HG03045 (cell line): Measurements from ENCODE around the gene PNMA6E.
"Not testable (repeated sequence)": the region's sequence is repeated elsewhere in the genome, so short reads cannot be mapped to it uniquely, and the experiment has no call there.

Experiments used
- ATAC-seq: cut with Tn5 transposase; IDR thresholded peaks from one replicate; pipeline ENCODE4 v1.9.1; 2021; ENCODE audit warnings: mild to moderate bottlenecking, moderate library complexity; ENCODE audit not compliant: unreplicated experiment

Gene PNMA6E

GRCh38 chrX:153387987-153388721, 13.0 kb downstream of the PNMA6E start:
- no peak for ATAC-seq

- ATAC-seq = no peak
These were observed 13.8 kb downstream of the PNMA6E start for GRCh38 chrX:153387345-153387744.

- no peak for ATAC-seq
These were observed 15.1 kb downstream of the PNMA6E start for GRCh38 chrX:153386097-153386496.

- not testable (repeated sequence) for ATAC-seq
These were observed 16.2 kb downstream of the PNMA6E start for GRCh38 chrX:153384973-153385372.

DNA sequence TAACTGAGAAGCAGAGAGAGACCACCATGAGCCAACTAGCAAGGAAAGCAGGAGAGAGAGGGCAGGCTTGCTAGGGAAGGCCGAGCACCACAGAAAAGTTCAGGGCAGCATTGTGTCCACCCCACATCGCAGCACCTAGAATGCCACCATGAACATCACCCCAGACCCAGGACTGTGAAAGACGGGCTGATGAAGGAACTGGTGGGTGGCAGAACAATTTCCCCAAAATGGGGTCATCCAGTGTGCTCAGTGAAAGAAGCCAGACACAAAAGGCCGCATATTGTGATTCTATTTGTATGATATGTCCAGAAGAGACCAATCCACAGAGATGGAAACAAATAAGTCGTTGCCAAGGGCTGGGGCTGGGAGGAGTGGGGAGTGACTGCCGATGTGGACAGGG, 16.8 kb downstream of the PNMA6E start:
- no peak for ATAC-seq

- ATAC-seq = no peak
These were observed 18.3 kb downstream of the PNMA6E start for GRCh38 chrX:153382563-153383482.

DNA sequence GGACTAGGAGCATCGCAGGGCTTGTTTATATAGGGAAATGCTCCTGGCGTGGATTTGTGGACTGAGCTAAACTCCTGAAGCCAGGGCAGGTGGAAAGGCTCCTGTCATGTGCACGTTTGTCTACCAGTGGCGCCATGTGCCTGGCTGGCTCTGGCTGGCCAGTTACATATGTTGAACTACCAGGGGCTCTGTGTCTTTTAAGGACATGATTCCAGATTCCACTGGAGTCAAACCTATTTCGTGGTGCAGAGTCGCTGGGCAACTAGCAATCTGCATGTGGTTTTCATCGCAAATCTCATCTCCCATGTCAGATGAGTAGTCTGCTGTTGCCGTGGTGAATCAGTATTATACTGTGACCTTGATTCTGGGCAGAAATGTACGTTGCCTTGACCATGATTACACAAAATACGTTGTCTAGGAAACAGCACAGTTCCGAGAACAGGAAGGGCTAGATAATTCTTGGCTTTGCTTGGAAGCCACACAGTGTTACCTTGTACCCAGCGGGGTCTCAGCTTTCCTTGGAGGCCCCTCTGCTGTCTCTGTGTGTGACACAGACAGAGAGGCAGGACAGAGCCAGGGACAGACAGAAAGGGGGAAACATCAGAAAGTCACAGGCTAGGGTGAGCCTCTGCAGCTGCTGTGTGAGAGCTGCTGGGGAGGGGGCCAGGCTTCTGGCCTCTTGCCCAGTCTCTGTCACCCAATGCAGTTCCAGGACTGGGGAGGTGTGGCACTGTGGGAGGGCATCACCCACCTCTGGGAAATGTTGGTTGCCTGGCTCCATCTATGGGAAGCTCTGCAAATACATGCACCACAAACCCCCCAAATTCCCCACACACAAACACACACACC, 19.2 kb downstream of the PNMA6E start:
- no peak for ATAC-seq

- no peak for ATAC-seq
These were observed 20.5 kb downstream of the PNMA6E start for GRCh38 chrX:153380691-153381090.

GRCh38 chrX:153379971-153380581, 21.1 kb downstream of the PNMA6E start:
- no peak for ATAC-seq

GRCh38 chrX:153379508-153379907, 21.6 kb downstream of the PNMA6E start:
- ATAC-seq = no peak

DNA sequence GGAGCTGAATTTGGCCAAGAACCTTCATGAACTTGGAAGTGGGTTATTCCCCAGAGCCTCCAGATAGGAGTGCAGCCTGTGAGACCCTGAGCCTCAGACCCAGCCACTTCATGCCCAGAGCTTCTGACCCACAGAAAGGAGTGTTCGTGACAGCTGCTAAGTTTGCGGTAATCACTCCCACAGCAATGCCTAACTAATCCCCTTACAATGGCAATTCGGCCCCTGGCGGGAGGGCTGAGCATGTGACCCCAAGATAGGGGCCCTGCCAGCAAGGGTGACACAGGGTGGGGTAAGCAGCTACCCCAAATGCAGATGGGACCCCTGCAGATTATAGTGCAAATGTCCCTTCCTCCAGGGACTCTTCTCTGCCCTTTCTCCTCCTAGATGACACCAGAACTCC, 22.5 kb downstream of the PNMA6E start:
- ATAC-seq = no peak

DNA sequence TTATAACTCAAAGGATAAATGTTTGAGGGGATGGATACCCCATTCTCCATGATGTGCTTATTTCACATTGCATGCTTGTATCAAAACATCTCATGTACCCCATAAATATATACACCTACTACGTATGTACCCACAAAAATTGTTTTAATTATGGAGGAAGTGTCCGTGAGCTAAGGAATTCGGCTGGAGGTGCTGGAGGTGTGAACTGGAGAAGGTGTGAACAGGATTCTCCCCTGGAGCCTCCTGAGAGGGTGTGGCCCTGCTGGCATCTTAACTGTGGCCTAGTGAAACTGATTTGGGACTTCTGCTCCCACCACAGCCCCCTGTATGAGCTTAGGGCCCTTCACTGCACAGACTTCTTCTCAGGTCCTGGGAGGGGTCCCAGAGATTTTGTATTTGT, 23.4 kb downstream of the PNMA6E start:
- ATAC-seq = no peak

DNA sequence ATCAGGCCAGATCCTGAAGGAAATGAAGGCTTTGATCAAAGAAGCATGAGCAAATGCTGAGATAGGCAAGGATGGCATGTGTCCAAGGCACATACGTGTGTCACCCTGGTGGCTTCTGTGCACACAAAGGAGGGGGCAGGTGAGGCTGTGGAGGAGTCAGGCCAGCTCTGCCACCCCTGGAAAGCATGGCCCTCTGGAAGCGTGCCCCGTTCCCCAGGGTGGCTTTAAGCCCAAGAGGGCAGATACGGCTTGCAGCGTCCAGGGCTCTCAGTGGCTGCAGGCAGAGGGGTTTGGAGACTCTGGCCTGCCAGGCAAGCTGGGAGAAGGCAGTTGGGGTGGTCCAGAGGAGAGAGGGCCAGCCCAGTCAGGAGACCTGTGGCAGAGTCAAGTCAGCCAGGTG, 25.6 kb downstream of the PNMA6E start:
- no peak for ATAC-seq

- ATAC-seq = no peak
These were observed 26.7 kb downstream of the PNMA6E start for GRCh38 chrX:153374426-153374825.

- no peak for ATAC-seq
These were observed 28.2 kb downstream of the PNMA6E start for GRCh38 chrX:153372949-153373348.

DNA sequence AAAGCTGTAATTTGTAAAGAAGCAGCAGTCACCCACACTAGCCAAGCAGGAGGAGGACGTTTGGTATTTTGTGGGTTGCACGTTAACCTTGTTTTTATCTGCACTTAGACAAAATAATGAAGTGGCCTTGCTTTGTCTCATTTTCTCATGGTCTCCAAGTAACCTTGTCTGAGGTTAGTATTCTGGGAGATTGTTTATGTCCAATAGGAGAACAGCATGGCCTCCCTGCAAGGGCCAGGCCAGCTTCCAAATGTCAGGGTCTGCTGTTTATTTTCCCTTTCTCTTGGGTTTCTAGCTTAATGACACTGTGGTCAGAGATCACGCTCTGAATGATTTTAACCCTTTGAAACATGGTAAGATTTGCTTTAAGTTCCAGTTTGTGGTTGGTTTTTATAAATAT, 29.9 kb downstream of the PNMA6E start:
- no peak for ATAC-seq

- no peak for ATAC-seq
These were observed 30.7 kb downstream of the PNMA6E start for GRCh38 chrX:153370293-153371055.

DNA sequence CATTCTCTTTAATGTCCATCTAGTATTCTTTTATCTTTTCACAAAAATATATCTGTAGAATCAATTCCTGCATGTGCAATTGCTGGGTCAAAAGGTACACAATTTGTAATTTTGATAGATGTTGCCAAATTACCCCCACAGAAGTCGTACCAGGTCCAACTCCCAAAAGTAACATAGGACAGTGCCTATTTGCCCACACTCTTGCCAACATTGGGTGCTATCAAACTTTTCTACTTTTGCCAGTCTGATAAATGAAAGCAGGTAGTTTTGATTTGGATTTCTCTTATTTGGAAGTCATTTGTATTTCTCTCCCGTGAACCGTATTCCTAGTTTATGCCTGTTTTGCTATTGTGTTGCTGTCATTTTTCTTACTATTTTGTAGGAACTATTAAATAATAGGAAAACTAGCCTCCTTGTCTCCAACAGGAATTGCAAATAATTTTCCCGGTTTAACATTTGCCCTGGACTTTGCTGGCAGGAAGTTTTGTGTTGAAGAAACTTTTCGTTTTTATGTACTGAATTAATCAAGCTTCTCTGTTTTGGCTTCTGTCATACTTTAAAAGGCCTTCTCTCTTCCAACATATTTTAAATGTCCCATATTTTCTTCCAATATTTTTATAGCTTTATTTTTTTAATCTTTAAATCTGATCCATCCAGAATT, 34.1 kb downstream of the PNMA6E start:
- ATAC-seq = no peak

DNA sequence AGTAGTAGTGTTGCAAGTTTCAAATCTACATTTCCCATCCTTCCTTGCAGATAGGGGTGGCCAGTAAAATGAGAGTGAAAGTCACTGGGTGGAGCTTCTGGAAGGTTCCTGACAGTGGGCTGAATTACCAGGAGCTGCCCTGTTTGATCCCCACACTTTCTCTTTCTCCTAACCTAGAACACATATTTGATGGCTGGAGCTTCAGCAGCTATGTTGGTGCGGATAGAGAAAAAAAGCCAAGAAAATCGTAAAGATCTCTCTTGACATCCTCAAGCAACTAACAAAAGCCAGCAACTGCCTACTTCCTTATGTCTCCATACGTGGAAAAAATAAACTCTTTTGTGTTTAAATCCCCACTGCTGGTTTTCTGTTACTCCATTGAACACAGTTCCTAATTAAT, 35.0 kb downstream of the PNMA6E start:
- no peak for ATAC-seq

GRCh38 chrX:153365670-153366069, 35.5 kb downstream of the PNMA6E start:
- ATAC-seq = no peak
